Pancreas (tissue), 10 donors: ENCODE data around the gene TMED1. TPM values are rescaled to one million over a fixed set of nuclear protein-coding genes. Genes with fewer than 3 reads are reported as not detected.

Experiments
- ATAC-seq, 4 donors: fragments of 200-7000 bp; cut with Tn5 transposase; one replicate each; pipeline versions ENCODE4 v1.8.0 to v1.9.1; 2020; ENCODE audit warnings: mild to moderate bottlenecking in 4 of 4, moderate library complexity in 4 of 4
- DNase-seq, 6 donors: peaks; one replicate each; pipeline ENCODE4 v3.0.0-alpha.2; 2020
- FAIRE-seq: peaks from 2 replicates; lab custom pipeline; 2012; peaks lifted over from hg19 to GRCh38; lab: Jason Lieb, UNC
- H3K27ac ChIP-seq, 4 donors: fragments of 200-600 bp; sonication (generic); 1 replicate in 3 of 4; 2 replicates in 1 of 4; pipeline versions ENCODE4 v1.5.0 to v1.8.0; 2020
- H3K27me3 ChIP-seq, 4 donors: fragments of 200-600 bp; one replicate each; pipeline ENCODE4 v1.8.0; 2021
- H3K36me3 ChIP-seq, 3 donors: fragments of 200-600 bp; sonication (generic) in 1 of 3; one replicate each; pipeline versions ENCODE4 v1.5.0 to v1.8.0; 2020 to 2021
- H3K4me1 ChIP-seq, 3 donors: fragments of 200-600 bp; one replicate each; pipeline ENCODE4 v1.8.0; 2021
- H3K4me3 ChIP-seq, 4 donors: fragments of 200-600 bp; sonication (generic) in 2 of 4; one replicate each; pipeline versions ENCODE4 v1.5.0 to v1.8.0; 2020 to 2021
- H3K9me3 ChIP-seq, 4 donors: fragments of 200-600 bp; one replicate each; pipeline ENCODE4 v1.8.0; 2021
- WGBS, 2 donors: extraction: QIAGEN DNeasy Blood & Tissue Kit; methylation state at CpG; one replicate each; pipeline ENCODE4 v1.1.7; 2013; 5-methylcytosine and 5-hydroxymethylcytosine counted together
- intact Hi-C, 3 donors: fragments of 100-400 bp; cut with DNase I; formaldehyde crosslinking; loops; one replicate each; pipeline versions ENCODE4 v1.11.1 to v1.14.2; 2022
- microRNA-seq, 2 donors: library from miRNA; unstranded; fragments of <30 nt; microRNA quantifications; one replicate each; pipeline versions ENCODE4 to v1.1.0, GENCODE V29; 2019 to 2020
- polyA plus RNA-seq, 2 donors: library from polyadenylated mRNA; stranded (reverse); fragments of 200-250 nt; gene quantifications; one replicate each; pipeline ENCODE4 v1.2.3, GENCODE V29; 2013
- total RNA-seq, 6 donors: library from RNA; stranded (reverse); fragmentation: NEBNext Ultra II Directional in 4 of 6; extraction: Animal tissue kit (Norgen Biotek cat#: 25700) in 4 of 6; gene quantifications; one replicate each; pipeline versions ENCODE4 v1.2.1 to v1.2.4, GENCODE V29; 2021 to 2023
- TF ChIP-seq, protein P1 (sequence below), 4 donors: fragments of 200-600 bp; sonication (generic) in 3 of 4; IDR thresholded peaks; one replicate each; pipeline versions ENCODE4 v1.5.0 to v1.8.0; 2021; ENCODE audit warnings: antibody characterized with exemption in 4 of 4
- donor health status: healthy with polysubstance abuse.
- donor health status: DM: no; HTN: no; CAD: no; lungs with moderate emphysema.
- donor health status: DM: no; HTN: no; CAD: no.
- donor health status: control.
- donor health status: control.
- donor health status: Bipolar disorder and iron deficiency.
- donor health status: DM: yes; HTN: yes; CAD: no.
- donor health status: DM: no; HTN: no; CAD: no.
- donor health status: DM: no; HTN: no; CAD: no.
- donor health status: DM: yes; HTN: yes; CAD: no.

TMED1 gene
- total and polyA plus RNA-seq, 8 donors: 13.6 to 32.3 (median 20.4) TPM

DNA sequence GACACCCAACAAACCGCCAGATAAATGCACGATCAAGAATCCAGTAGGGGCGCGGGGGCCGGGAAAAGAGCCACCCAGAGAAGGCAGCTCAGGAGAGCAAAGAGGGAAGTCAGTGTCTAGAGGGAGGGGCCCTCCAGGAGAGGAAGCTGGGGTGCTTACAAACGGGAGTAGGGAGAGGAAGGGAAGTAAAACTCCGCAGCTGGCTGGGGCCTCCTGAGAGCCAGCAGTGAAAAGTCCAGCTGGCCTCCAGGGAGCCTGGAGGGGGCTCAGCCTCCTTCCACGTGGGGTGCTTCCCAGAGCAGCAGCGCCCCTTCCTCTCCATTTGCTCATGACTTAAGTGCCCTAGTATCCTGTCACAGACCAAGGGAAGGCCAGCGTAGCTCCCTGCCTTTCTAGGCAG lies 51.8 kb downstream of the TMED1 start:
- WGBS, 2 donors: 81 to 84% methylated on average over 10 of the region's 10 CpGs
- TF ChIP-seq, protein P1, sequence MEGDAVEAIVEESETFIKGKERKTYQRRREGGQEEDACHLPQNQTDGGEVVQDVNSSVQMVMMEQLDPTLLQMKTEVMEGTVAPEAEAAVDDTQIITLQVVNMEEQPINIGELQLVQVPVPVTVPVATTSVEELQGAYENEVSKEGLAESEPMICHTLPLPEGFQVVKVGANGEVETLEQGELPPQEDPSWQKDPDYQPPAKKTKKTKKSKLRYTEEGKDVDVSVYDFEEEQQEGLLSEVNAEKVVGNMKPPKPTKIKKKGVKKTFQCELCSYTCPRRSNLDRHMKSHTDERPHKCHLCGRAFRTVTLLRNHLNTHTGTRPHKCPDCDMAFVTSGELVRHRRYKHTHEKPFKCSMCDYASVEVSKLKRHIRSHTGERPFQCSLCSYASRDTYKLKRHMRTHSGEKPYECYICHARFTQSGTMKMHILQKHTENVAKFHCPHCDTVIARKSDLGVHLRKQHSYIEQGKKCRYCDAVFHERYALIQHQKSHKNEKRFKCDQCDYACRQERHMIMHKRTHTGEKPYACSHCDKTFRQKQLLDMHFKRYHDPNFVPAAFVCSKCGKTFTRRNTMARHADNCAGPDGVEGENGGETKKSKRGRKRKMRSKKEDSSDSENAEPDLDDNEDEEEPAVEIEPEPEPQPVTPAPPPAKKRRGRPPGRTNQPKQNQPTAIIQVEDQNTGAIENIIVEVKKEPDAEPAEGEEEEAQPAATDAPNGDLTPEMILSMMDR (IDR thresholded peaks at IDR 0.05): no peak
- peak overlapping the region in 2 of 4 donors; percentile 17 to 33 for H3K27ac ChIP-seq
- FAIRE-seq: no peak
- no peaks in the 10 kb centered on the region for H3K4me1 ChIP-seq
- intact Hi-C loops: loop anchor here in 1 of 3 donors (10.0 kb wide), 1 partner anchor 69 kb away; the partner anchor contains the start of gene DNM2
- no peak overlapping the region for H3K4me3 ChIP-seq
- H3K27me3 ChIP-seq: no peaks in the 10 kb centered on the region
- H3K36me3 ChIP-seq: peaks cover 3 to 87% (median 34%) of the 10 kb centered on the region in 3 donors
- DNase-seq: peak in 1 of 6 donors; percentile 53
- peak in 2 of 4 donors; percentile 37 to 64 for ATAC-seq
- H3K9me3 ChIP-seq: no peaks in the 10 kb centered on the region

DNA sequence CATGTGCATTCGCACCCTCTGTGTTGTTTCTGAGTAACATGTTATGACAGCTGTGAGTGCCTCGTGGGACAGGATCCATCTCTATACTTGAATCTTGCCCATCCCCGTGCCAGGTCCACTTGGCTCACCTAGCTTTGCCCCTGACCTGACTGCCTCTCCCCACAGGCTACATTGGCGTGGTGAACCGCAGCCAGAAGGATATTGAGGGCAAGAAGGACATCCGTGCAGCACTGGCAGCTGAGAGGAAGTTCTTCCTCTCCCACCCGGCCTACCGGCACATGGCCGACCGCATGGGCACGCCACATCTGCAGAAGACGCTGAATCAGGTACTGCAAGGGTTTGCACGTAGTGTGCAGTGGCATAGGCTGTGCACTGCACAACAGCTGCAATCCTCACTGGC lies 53.2 kb downstream of the TMED1 start:
- Histone ChIP-seq H3K36me3 (peaks cover 3 to 84% (median 37%) of the 10 kb centered on the region in 3 donors), H3K27ac (peak overlapping the region in 1 of 4 donors; percentile 15), H3K27me3 (no peaks in the 10 kb centered on the region), H3K4me3 (no peak overlapping the region), H3K9me3 (no peaks in the 10 kb centered on the region), H3K4me1 (no peaks in the 10 kb centered on the region)
- FAIRE-seq: no peak
- intact Hi-C loops: loop anchor here in 1 of 3 donors (10.0 kb wide), 1 partner anchor 68 kb away; the partner anchor contains the start of gene DNM2
- TF ChIP-seq, protein P1 (IDR thresholded peaks at IDR 0.05): no peak
- 87 to 89% methylated on average over 13 of the region's 13 CpGs for WGBS, 2 donors
- ATAC-seq: no peak
- DNase-seq: no peak

Small RNAs within 50 kb of the gene (microRNA-seq; reads per million reads assigned to microRNA genes)
- gene MIR199A1: 0 to 0.77 reads per million in 2 donors
- 0 to 2.3 reads per million in 2 donors for gene MIR6793

Other genes starting within 250 kb of the TMED1 start
- gene AP1M2, start 248.9 kb downstream of the TMED1 start, total RNA-seq: 10 to 100 TPM; 32.2 to 48.6 (median 39.7) TPM
- gene AP1M2, start 248.9 kb downstream of the TMED1 start, polyA plus RNA-seq: 10 to 100 TPM; 55.3 to 57.6 TPM
- gene SLC44A2, start 210.7 kb downstream of the TMED1 start, total RNA-seq: 10 to 100 TPM; 32.7 to 69.0 (median 48.4) TPM
- gene SLC44A2, start 210.7 kb downstream of the TMED1 start, polyA plus RNA-seq: 10 to 100 TPM; 42.8 to 61.5 TPM
- 100 to 1,000 TPM in 4 of 6 donors, 10 to 100 TPM in 2; 70.5 to 126 (median 109) TPM for gene ILF3, start 181.9 kb downstream of the TMED1 start, total RNA-seq
- 100 to 1,000 TPM; 109 to 129 TPM for gene ILF3, start 181.9 kb downstream of the TMED1 start, polyA plus RNA-seq
- 10 to 100 TPM; 42.5 to 70.7 (median 56.6) TPM for gene QTRT1, start 134.8 kb downstream of the TMED1 start, total RNA-seq
- gene QTRT1, start 134.8 kb downstream of the TMED1 start, polyA plus RNA-seq: 100 to 1,000 TPM; 410 to 432 TPM
- 10 to 100 TPM; 52.5 to 94.8 (median 87.9) TPM for gene DNM2, start 118.1 kb downstream of the TMED1 start, total RNA-seq
- gene DNM2, start 118.1 kb downstream of the TMED1 start, polyA plus RNA-seq: 100 to 1,000 TPM in 1 of 2 donors, 10 to 100 TPM in 1; 88.6 to 115 TPM
- gene C19orf38, start 12.2 kb upstream of the TMED1 start, total RNA-seq: under 1 TPM in 5 of 6 donors, not detected in 1; 0.47 to 1.00 (median 0.75) TPM
- under 1 TPM; 0.31 to 0.99 TPM for gene C19orf38, start 12.2 kb upstream of the TMED1 start, polyA plus RNA-seq
- gene CARM1, start 35.3 kb upstream of the TMED1 start, total RNA-seq: 10 to 100 TPM; 13.0 to 24.7 (median 16.0) TPM
- 10 to 100 TPM; 16.6 to 21.1 TPM for gene CARM1, start 35.3 kb upstream of the TMED1 start, polyA plus RNA-seq
- 10 to 100 TPM; 41.4 to 67.9 (median 47.3) TPM for gene YIPF2, start 92.4 kb upstream of the TMED1 start, total RNA-seq
- gene YIPF2, start 92.4 kb upstream of the TMED1 start, polyA plus RNA-seq: 10 to 100 TPM; 58.0 to 66.0 TPM
- 10 to 100 TPM in 5 of 6 donors, 1 to 10 TPM in 1; 7.9 to 11.6 (median 10.3) TPM for gene TIMM29, start 92.6 kb upstream of the TMED1 start, total RNA-seq
- gene TIMM29, start 92.6 kb upstream of the TMED1 start, polyA plus RNA-seq: 1 to 10 TPM; 7.8 to 9.8 TPM
- gene SMARCA4, start 124.8 kb upstream of the TMED1 start, total RNA-seq: 10 to 100 TPM; 28.7 to 53.0 (median 38.1) TPM
- 10 to 100 TPM; 69.4 to 77.8 TPM for gene SMARCA4, start 124.8 kb upstream of the TMED1 start, polyA plus RNA-seq